NCI-H128 (cell line): ENCODE results near the gene NAA15.
"Not testable (repeated sequence)": the region's sequence is repeated elsewhere in the genome, so short reads cannot be mapped to it uniquely, and the experiment has no call there.

ENCODE experiments used
- DNase-seq: peaks from one replicate; lab custom pipeline; 2025; ENCODE audit not compliant: unreplicated experiment; lab: John Stamatoyannopoulos, UW

The NAA15 gene

GRCh38 chr4:139447078-139447477, 145.8 kb downstream of the NAA15 start:
- DNase-seq: not testable (repeated sequence)

GRCh38 chr4:139450586-139450985, 149.3 kb downstream of the NAA15 start:
- no peak for DNase-seq

GRCh38 chr4:139451997-139452396, 150.7 kb downstream of the NAA15 start:
- no peak for DNase-seq

GRCh38 chr4:139453041-139453370, 151.7 kb downstream of the NAA15 start:
- peak; percentile 12 for DNase-seq

- peak; percentile 71 for DNase-seq
Observed at GRCh38 chr4:139453371-139454110, 152.2 kb downstream of the NAA15 start.

GRCh38 chr4:139454111-139455045, 153.1 kb downstream of the NAA15 start, which contains the start of gene RAB33B:
TSS of gene RAB33B (plus strand) at chr4:139454121. CDS start at chr4:139454196, 75 bp downstream.
- DNase-seq: no peak

- no peak for DNase-seq
Observed at GRCh38 chr4:139455126-139455538, 153.8 kb downstream of the NAA15 start.

- no peak for DNase-seq
Observed at GRCh38 chr4:139457318-139457717, 156.0 kb downstream of the NAA15 start.

- DNase-seq: no peak
Observed at GRCh38 chr4:139458543-139458942, 157.2 kb downstream of the NAA15 start.

- DNase-seq: no peak
Observed at GRCh38 chr4:139458999-139459398, 157.7 kb downstream of the NAA15 start.

GRCh38 chr4:139460565-139460964, 159.3 kb downstream of the NAA15 start:
- no peak for DNase-seq

GRCh38 chr4:139461022-139461628, 159.8 kb downstream of the NAA15 start:
- no peak for DNase-seq

- DNase-seq: not testable (repeated sequence)
Observed at GRCh38 chr4:139464512-139464911, 163.2 kb downstream of the NAA15 start.

GRCh38 chr4:139465922-139466321, 164.6 kb downstream of the NAA15 start:
- DNase-seq: no peak

- DNase-seq: not testable (repeated sequence)
Observed at GRCh38 chr4:139468756-139469155, 167.5 kb downstream of the NAA15 start.

- DNase-seq: no peak
Observed at GRCh38 chr4:139469216-139469615, 167.9 kb downstream of the NAA15 start.
